GM04504 (cell line): ENCODE measurements around the gene TK1.
A peak's percentile ranks its signal among the peaks of the same experiment; 100 is the strongest.

Experiments used
- DNase-seq: peaks from one replicate; pipeline ENCODE4 v3.0.0-alpha.2; 2012; ENCODE audit warnings: low read depth

The TK1 gene

GRCh38 chr17:78219396-78220150 lies 32.7 kb upstream of the TK1 start:
- no peak for DNase-seq

- no peak for DNase-seq
Observed at GRCh38 chr17:78214706-78215061, 27.8 kb upstream of the TK1 start.

DNA sequence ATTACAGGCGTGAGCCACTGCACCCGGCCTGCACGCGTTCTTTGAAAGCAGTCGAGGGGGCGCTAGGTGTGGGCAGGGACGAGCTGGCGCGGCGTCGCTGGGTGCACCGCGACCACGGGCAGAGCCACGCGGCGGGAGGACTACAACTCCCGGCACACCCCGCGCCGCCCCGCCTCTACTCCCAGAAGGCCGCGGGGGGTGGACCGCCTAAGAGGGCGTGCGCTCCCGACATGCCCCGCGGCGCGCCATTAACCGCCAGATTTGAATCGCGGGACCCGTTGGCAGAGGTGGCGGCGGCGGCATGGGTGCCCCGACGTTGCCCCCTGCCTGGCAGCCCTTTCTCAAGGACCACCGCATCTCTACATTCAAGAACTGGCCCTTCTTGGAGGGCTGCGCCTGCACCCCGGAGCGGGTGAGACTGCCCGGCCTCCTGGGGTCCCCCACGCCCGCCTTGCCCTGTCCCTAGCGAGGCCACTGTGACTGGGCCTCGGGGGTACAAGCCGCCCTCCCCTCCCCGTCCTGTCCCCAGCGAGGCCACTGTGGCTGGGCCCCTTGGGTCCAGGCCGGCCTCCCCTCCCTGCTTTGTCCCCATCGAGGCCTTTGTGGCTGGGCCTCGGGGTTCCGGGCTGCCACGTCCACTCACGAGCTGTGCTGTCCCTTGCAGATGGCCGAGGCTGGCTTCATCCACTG lies 27.3 kb upstream of the TK1 start, which contains the start of gene BIRC5:
BIRC5 (plus strand) TSS at position 238 of the 690 bp plus-strand sequence; CDS start at position 302, 64 bp downstream.
- peak; percentile 58 for DNase-seq

- DNase-seq: no peak
Observed at GRCh38 chr17:78211032-78211431, 24.2 kb upstream of the TK1 start.

DNA sequence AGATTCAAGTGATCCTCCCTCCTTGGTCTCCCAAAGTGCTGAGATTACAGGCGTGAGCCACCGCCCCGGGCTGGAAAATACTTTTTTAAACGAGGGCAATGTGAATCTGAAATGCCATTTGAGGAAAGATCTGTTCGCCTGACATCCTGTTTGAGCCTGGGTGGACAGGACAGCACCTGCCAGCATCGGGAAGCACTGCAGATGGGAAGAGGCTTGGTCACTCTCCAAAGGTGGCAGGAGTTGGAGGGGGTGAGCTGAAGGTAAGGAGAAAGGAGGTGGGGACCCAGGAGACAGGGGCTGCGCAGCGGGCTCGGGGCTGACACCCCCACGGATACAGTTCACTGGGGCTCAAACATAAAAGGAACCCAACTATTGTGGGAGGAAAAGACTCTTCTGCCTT lies 23.3 kb upstream of the TK1 start:
- DNase-seq: no peak

DNA sequence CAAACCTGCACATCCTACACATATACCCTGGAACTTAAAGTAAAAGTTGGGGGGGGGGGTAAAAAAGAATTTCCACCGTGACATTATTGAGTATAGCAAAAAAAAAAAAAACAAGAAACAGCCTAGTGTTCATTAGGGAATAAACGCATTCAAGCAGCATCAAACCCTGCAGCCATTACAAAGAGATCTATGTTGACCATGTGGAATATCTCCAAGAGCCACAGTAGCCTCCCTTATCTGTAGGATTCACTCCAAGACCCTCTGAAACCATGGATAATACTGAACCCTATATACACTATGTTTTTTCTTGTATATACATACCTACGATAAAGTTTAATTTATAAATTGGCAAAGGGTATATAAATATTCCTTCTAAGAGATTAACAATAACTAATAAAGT lies 21.6 kb upstream of the TK1 start:
- no peak for DNase-seq

DNA sequence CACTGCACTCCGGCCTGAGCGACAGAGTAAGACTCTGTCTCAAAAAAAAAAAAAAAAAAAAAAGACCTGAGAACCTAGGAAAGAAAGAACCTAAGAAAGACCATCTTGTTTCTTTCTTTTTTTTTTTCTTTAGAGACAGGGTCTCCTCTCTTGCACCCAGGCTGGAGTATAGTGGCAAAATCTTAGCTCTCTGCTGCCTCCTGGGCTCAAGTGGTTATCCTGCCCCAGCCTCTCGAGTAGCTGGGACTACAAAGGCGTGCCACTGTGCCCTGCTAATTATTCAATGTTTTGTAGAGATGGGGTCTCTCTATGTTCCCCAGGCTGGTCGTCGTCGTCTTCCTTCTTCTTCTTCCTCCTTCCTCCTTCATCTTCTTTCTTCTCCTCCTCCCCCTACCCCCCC lies 19.4 kb upstream of the TK1 start:
- DNase-seq: no peak

DNA sequence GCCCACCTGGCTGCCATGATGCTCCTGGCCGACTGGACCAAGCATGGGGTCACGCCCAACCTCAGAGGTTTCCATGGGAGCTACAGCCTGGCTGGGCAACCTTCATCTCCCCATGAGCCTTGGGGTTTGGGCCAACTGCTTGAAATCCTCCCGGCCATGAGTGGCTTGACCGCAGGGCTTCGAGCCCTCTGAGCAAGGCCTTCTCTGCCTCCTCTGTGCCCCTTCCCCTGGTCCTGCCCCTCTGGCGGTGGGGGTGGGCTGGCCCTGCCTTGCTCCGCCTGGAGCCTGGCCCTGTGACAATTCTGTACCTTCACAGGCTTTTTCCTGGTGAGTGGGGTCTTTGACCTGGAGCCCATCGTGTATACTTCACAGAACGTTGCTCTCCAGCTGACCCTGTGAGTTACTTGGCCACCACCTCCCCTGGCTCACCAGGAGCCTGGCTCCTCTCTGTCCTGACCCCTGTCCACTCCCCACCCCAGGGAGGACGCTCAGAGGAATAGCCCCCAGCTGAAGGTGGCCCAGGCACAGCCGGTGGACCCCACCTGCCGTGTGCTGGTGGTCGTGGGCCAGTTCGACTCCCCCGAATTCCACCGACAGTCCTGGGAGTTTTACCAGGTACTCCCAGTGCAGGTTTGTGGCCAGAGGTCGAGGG lies 18.4 kb upstream of the TK1 start:
- no peak for DNase-seq

GRCh38 chr17:78204387-78205123 lies 17.7 kb upstream of the TK1 start:
- DNase-seq: no peak

DNA sequence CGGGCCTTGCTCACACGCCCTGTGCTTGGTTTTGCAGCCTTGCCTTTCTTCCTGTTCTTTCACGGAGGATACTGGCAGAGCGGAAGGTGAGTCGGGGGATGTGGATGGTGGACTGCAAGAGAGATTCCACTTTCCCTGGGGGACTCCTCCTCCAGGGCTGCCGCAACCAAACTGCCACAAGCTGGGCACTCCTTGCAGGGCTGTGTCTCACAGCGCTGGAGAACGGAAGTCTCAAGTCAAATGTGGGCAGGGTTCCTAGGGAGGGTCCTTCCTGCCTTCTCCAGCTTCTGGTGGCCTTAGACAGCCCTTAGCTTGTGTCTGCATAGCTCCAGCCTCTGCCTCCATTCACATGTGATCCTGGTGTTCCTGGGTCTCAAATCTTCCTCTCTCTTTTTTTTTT lies 15.8 kb upstream of the TK1 start:
- DNase-seq: no peak

GRCh38 chr17:78200451-78200850 lies 13.6 kb upstream of the TK1 start:
- DNase-seq: no peak

DNA sequence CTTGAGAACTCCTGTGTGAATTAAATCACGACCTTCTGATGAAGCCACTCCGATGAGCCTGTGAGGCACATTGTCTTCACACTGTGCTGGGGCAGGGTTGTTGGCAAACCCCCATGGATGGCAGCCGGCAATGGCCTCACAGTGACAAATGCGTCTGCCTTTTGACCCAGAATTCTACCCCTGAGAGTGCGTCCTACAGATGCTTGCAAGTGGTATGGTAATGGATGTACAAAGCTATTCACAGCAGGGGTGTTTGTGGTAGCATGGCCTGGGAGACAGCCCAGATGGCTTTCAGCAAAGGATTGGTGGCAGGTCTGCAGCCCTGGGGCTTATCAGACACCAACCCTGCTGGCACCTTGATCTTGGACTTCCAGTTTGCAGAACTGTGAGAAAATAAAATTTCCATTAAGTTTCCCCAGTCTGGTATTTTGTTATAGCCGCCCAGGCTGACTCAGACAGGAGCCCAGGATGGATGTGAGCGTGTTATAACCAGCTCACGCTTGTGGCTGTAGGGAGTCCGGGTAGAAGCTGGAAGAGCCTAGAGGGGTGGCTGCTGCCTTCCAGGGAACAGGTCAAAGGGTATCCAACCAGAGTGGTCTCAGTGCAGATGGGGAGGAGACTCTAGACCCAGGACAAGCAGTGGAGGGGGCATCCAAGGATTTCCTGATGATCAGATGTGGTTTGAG lies 10.4 kb upstream of the TK1 start:
- no peak for DNase-seq

- DNase-seq: no peak
Observed at GRCh38 chr17:78196716-78197115, 9.9 kb upstream of the TK1 start.

DNA sequence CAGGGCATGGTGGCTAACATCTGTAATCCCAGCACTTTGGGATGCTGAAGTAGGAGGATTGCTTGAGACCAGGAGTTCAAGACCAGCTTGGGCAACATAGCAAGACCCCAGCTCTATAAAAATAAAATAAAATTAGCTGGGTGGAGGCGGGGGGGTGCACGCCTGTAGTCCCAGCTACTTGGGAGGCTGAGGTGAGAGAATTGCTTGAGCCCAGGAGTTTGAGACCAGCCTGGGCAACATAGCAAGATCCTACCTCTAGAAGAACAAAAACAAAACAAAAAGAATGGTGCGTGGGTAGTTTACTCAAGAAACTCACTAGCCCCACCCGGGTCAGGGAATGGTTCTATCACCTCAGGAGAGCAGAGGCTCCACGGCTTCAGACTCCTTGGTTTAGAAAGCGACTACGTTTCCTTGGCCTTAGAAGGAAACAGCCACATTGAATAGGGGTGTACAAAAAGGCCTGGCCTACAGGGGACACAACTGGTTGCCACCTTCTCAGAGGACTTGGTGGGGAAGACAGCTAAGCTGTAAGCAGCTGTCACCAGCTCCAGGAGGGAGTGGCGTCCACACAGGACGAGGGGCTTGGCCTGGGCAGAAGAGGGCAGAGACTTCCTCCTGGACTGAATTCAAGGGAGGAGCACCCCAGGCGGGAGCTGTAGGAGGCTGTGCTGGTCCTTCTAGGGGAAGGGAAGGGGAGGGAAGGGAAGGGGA lies 716 bp downstream of the TK1 start:
- no peak for DNase-seq

- DNase-seq: no peak
Observed at GRCh38 chr17:78184868-78185267, 2.0 kb downstream of the TK1 start.

GRCh38 chr17:78184351-78184750 lies 2.5 kb downstream of the TK1 start:
- DNase-seq: no peak

DNA sequence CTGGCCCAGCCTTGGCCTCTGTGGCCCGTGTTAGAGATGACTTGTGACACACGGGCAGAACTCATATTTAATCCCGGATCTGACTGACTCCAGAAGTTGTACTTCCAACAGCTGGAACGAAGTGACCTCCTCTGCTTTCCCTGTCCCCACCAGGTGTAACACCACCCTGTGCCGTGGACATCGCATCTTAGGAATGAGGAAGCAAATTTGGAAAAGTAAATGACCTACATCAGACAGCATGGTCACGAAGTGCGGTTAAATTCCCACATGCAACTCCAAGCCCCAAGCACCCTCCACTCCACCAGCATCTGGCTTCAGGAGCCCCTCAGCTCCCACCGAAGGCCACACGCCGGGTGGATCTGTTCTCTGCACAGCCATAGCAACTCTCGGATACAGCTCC lies 2.9 kb downstream of the TK1 start:
- DNase-seq: no peak

DNA sequence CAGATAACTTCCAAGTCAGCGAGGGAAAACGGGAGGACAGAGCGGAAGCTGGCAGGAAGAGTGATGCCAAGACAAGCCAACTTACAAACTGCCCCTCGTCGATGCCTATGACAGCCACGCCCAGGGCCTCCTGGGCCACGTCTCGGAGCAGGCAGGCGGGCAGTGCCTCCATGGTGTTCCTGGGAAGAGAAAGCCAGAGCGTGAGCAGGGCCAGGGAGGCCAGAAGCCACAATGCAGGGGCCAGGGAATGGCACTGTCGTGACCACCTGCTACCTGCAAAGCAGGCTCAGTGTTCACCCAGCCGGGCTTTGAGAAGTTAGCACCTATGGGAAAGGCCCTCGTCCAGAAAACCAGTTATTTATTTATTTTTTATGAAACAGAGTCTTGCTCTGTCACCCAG lies 4.3 kb downstream of the TK1 start:
- no peak for DNase-seq

DNA sequence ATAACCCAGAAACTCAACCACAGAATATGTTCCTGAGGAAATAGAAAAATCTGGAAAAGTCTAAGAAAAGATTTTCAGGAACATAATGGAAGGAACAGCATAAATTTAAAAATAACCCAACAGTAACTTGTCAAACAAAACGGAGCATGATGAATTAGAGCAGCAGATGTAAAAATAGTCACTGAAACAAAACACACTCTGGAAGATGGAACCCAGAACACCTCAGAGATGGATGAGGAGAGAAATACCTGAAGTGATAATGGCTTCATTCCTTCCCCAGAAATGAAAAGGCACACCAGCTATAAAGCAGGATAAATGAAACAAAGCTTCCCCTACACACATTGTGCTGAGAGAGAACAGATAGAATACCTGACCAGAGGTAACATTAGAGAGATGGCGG lies 6.3 kb downstream of the TK1 start:
- no peak for DNase-seq

- no peak for DNase-seq
Observed at GRCh38 chr17:78180083-78180482, 6.8 kb downstream of the TK1 start.

GRCh38 chr17:78179372-78179771 lies 7.5 kb downstream of the TK1 start:
- no peak for DNase-seq
